MCF 10A (cell line): ENCODE data around the gene CORO1C. TPM values are rescaled to one million over a fixed set of nuclear protein-coding genes. Genes with fewer than 3 reads are reported as not detected.

Experiments used
- BruUV-seq: library from RNA; stranded (reverse); fragments of 400-500 nt; replicated peaks from 2 replicates; lab custom pipeline; 2021; lab: Mats Ljungman, UMichigan
- CTCF ChIA-PET: fragments of 300-600 bp; sonication (Branson Sonifier 250); formaldehyde crosslinking; extraction: SDS; loops from one replicate; lab custom pipeline; 2021; ENCODE audit warnings: antibody characterized with exemption, inconsistent platforms; lab: Yijun Ruan, JAX
- POLR2A ChIA-PET: fragments of 300-600, 350-650 bp; sonication (Branson Sonifier 250); formaldehyde crosslinking; extraction: SDS; loops from one replicate; lab custom pipeline; 2020; ENCODE audit warnings: antibody characterized with exemption, inconsistent platforms; lab: Yijun Ruan, JAX
- DNase-seq: peaks from one replicate; pipeline ENCODE4 v3.0.0-alpha.2; 2018; ENCODE audit not compliant: unreplicated experiment
- H3K27ac Mint-ChIP-seq: one replicate; pipeline ENCODE4 v1.8.0; 2022; ENCODE audit warnings: mild to moderate bottlenecking, low read depth, mixed read lengths; ENCODE audit not compliant: unreplicated experiment
- H3K27me3 Mint-ChIP-seq: one replicate; pipeline ENCODE4 v1.8.0; 2022; ENCODE audit warnings: mixed read lengths; ENCODE audit not compliant: insufficient read depth, unreplicated experiment
- H3K36me3 Mint-ChIP-seq: one replicate; pipeline ENCODE4 v1.8.0; 2022; ENCODE audit warnings: mild to moderate bottlenecking, moderate library complexity, mixed read lengths; ENCODE audit not compliant: insufficient read depth, unreplicated experiment
- H3K4me1 Mint-ChIP-seq: one replicate; pipeline ENCODE4 v1.8.0; 2022; ENCODE audit warnings: mixed read lengths; ENCODE audit not compliant: insufficient read depth, unreplicated experiment
- H3K4me3 Mint-ChIP-seq: one replicate; pipeline ENCODE4 v1.8.0; 2022; ENCODE audit warnings: mild to moderate bottlenecking, moderate library complexity, mixed read lengths; ENCODE audit not compliant: unreplicated experiment
- H3K9me3 Mint-ChIP-seq: one replicate; pipeline ENCODE4 v1.8.0; 2022; ENCODE audit warnings: mixed read lengths; ENCODE audit not compliant: unreplicated experiment
- intact Hi-C: fragments of 100-400 bp; cut with micrococcal nuclease; formaldehyde crosslinking; loops from 2 replicates; pipeline ENCODE4 v1.14.1; 2022
- total RNA-seq: library from RNA; stranded (reverse); gene quantifications from 2 replicates; pipeline ENCODE4 v1.2.3, GENCODE V29; 2022
- TF ChIP-seq, protein P1 (sequence below): fragments of 200-600 bp; IDR thresholded peaks from one replicate; pipeline ENCODE4 v1.8.0; 2022; ENCODE audit warnings: antibody characterized with exemption, mild to moderate bottlenecking; ENCODE audit not compliant: unreplicated experiment

Gene CORO1C
- total RNA-seq, 1 experiment from 2014 or later = 130 TPM

- BruUV-seq = no TSS peak
- peak; percentile 84 for DNase-seq
- Mint-ChIP-seq H3K9me3 (no peaks in the 10 kb centered on the region), H3K4me1 (peaks cover 6% of the 10 kb centered on the region), H3K4me3 (no peak overlapping the region), H3K27ac (no peak overlapping the region), H3K36me3 (no peaks in the 10 kb centered on the region), H3K27me3 (no peaks in the 10 kb centered on the region)
- TF ChIP-seq, protein P1, sequence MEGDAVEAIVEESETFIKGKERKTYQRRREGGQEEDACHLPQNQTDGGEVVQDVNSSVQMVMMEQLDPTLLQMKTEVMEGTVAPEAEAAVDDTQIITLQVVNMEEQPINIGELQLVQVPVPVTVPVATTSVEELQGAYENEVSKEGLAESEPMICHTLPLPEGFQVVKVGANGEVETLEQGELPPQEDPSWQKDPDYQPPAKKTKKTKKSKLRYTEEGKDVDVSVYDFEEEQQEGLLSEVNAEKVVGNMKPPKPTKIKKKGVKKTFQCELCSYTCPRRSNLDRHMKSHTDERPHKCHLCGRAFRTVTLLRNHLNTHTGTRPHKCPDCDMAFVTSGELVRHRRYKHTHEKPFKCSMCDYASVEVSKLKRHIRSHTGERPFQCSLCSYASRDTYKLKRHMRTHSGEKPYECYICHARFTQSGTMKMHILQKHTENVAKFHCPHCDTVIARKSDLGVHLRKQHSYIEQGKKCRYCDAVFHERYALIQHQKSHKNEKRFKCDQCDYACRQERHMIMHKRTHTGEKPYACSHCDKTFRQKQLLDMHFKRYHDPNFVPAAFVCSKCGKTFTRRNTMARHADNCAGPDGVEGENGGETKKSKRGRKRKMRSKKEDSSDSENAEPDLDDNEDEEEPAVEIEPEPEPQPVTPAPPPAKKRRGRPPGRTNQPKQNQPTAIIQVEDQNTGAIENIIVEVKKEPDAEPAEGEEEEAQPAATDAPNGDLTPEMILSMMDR = peak; percentile 16
- ChIA-PET POLR2A (no interaction called here), CTCF (interaction anchor here (0.6 to 1.4 kb wide), 5 partner anchors 9 to 696 kb away, joined by 3 to 6 read pairs (median 3); no protein-coding TSS in a partner anchor)
- intact Hi-C loops = no loop called here
Observed at GRCh38 chr12:108611884-108612415, 119.4 kb downstream of the CORO1C start.

GRCh38 chr12:108610856-108611605, 120.3 kb downstream of the CORO1C start:
- intact Hi-C loops = no loop called here
- ChIA-PET CTCF (interaction anchor here (0.6 to 1.4 kb wide), 5 partner anchors 8 to 894 kb away, joined by 3 to 6 read pairs (median 5); no protein-coding TSS in a partner anchor), POLR2A (interaction anchor here (0.9 kb wide), 1 partner anchor 45 kb away, joined by 4 read pairs; no protein-coding TSS in a partner anchor)
- no TSS peak for BruUV-seq
- Mint-ChIP-seq H3K9me3 (no peaks in the 10 kb centered on the region), H3K4me1 (peaks cover 6% of the 10 kb centered on the region), H3K27ac (no peak overlapping the region), H3K4me3 (no peak overlapping the region), H3K27me3 (no peaks in the 10 kb centered on the region), H3K36me3 (no peaks in the 10 kb centered on the region)
- TF ChIP-seq, protein P1 = no peak
- no peak for DNase-seq

DNA sequence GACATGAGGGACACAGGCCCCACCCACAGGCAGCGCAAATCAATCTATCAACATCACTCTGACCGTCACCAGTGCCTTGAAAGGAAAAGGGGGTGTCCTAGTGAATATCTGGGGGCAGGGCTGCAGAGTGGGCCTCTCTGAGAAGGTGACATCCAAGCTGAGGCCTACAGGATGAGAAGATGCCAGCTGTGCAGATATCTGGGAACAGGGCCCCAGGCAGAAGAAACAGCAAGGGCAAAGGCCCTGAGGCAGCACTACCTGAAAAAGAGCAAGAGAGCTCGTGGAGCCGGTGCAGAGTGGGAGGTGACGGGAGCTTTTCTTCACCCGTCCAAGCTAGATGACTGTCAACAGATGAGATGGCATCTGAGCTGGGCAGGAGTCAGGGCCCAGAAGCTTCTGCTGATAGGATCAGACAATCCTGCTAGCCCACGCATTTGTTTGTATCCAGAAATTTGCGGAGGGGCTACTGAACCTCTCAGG, 120.9 kb downstream of the CORO1C start:
- H3K9me3 Mint-ChIP-seq = no peaks in the 10 kb centered on the region
- H3K4me3 Mint-ChIP-seq = no peak overlapping the region
- CTCF ChIA-PET = interaction anchor here (0.6 to 1.4 kb wide), 4 partner anchors 9 to 895 kb away, joined by 3 to 6 read pairs (median 5); no protein-coding TSS in a partner anchor
- POLR2A ChIA-PET = interaction anchor here (0.9 kb wide), 1 partner anchor 44 kb away, joined by 4 read pairs; no protein-coding TSS in a partner anchor
- no peaks in the 10 kb centered on the region for H3K27me3 Mint-ChIP-seq
- intact Hi-C loops = no loop called here
- H3K4me1 Mint-ChIP-seq = peaks cover 6% of the 10 kb centered on the region
- no peaks in the 10 kb centered on the region for H3K36me3 Mint-ChIP-seq
- no TSS peak for BruUV-seq
- no peak for DNase-seq
- H3K27ac Mint-ChIP-seq = no peak overlapping the region
- TF ChIP-seq, protein P1 = no peak
